Measurements from ENCODE around the gene CHD2. TPM values are rescaled to one million over a fixed set of nuclear protein-coding genes. Genes with fewer than 3 reads are reported as not detected.

Gene CHD2
- polyA plus RNA-seq, 1 experiment: 38.2 TPM

GRCh38 chr15:93072411-93073394 lies 172.6 kb downstream of the CHD2 start:
- Histone ChIP-seq H3K4me3 (ENCODE audit: low read depth, low read length) (peak overlapping the region; percentile 66), H3K36me3 (ENCODE audit: control insufficient read depth, insufficient read depth, low read length) (no peaks in the 10 kb centered on the region), H3K27me3 (ENCODE audit: control insufficient read depth, insufficient read depth, low read length) (peaks cover 13% of the 10 kb centered on the region)
- DNase-seq (ENCODE audit: low read depth): no peak
- TF ChIP-seq CTCF (IDR thresholded peaks at IDR 0.05; ENCODE audit: insufficient read depth, low read depth, low read length): 0 out of 2 replicates have a peak, but pooled peaks have one; percentile 0
- ChIA-PET CTCF (interaction anchor here (0.9 to 1.1 kb wide), 3 partner anchors 9 to 15 kb away, joined by 3 to 4 read pairs (median 3); no protein-coding TSS in a partner anchor), POLR2A (no interaction called here)

GRCh38 chr15:93073465-93073952 lies 173.4 kb downstream of the CHD2 start:
- no peak for DNase-seq (ENCODE audit: low read depth)
- ChIA-PET CTCF (interaction anchor here (0.9 kb wide), 1 partner anchor 14 kb away, joined by 4 read pairs; no protein-coding TSS in a partner anchor), POLR2A (no interaction called here)
- Histone ChIP-seq H3K36me3 (ENCODE audit: control insufficient read depth, insufficient read depth, low read length) (no peaks in the 10 kb centered on the region), H3K27me3 (ENCODE audit: control insufficient read depth, insufficient read depth, low read length) (peaks cover 13% of the 10 kb centered on the region), H3K4me3 (ENCODE audit: low read depth, low read length) (peak overlapping the region; percentile 23; the same call in 1 of the 2 replicates)
- no peak for TF ChIP-seq CTCF (IDR thresholded peaks at IDR 0.05; ENCODE audit: insufficient read depth, low read depth, low read length)

GRCh38 chr15:93074599-93074998 lies 174.5 kb downstream of the CHD2 start:
- no peaks in the 10 kb centered on the region for H3K36me3 ChIP-seq (ENCODE audit: control insufficient read depth, insufficient read depth, low read length)
- TF ChIP-seq CTCF (IDR thresholded peaks at IDR 0.05; ENCODE audit: insufficient read depth, low read depth, low read length): no peak
- no peak overlapping the region for H3K4me3 ChIP-seq (ENCODE audit: low read depth, low read length)
- no peak for DNase-seq (ENCODE audit: low read depth)
- peaks cover 13% of the 10 kb centered on the region for H3K27me3 ChIP-seq (ENCODE audit: control insufficient read depth, insufficient read depth, low read length)
- CTCF ChIA-PET: interaction anchor here (0.6 to 0.7 kb wide), 2 partner anchors 13 to 14 kb away, joined by 3 to 4 read pairs; partner anchors contain the start of gene RGMA
- POLR2A ChIA-PET: no interaction called here

GRCh38 chr15:93076217-93076616 lies 176.1 kb downstream of the CHD2 start:
- POLR2A ChIA-PET: no interaction called here
- TF ChIP-seq CTCF (IDR thresholded peaks at IDR 0.05; ENCODE audit: insufficient read depth, low read depth, low read length): no peak
- H3K27me3 ChIP-seq (ENCODE audit: control insufficient read depth, insufficient read depth, low read length): peaks cover 6% of the 10 kb centered on the region
- CTCF ChIA-PET: interaction anchor here (4.0 kb wide), 1 partner anchor 12 kb away, joined by 18 read pairs; the partner anchor contains the start of gene RGMA
- H3K36me3 ChIP-seq (ENCODE audit: control insufficient read depth, insufficient read depth, low read length): no peaks in the 10 kb centered on the region
- H3K4me3 ChIP-seq (ENCODE audit: low read depth, low read length): no peak overlapping the region
- DNase-seq (ENCODE audit: low read depth): no peak

GRCh38 chr15:93076875-93077274 lies 176.8 kb downstream of the CHD2 start:
- Histone ChIP-seq H3K27me3 (ENCODE audit: control insufficient read depth, insufficient read depth, low read length) (peaks cover 5% of the 10 kb centered on the region), H3K36me3 (ENCODE audit: control insufficient read depth, insufficient read depth, low read length) (no peaks in the 10 kb centered on the region), H3K4me3 (ENCODE audit: low read depth, low read length) (no peak overlapping the region)
- no peak for DNase-seq (ENCODE audit: low read depth)
- no peak for TF ChIP-seq CTCF (IDR thresholded peaks at IDR 0.05; ENCODE audit: insufficient read depth, low read depth, low read length)
- POLR2A ChIA-PET: no interaction called here
- CTCF ChIA-PET: interaction anchor here (1.1 to 4.0 kb wide), 3 partner anchors 9 to 1042 kb away, joined by 3 to 18 read pairs (median 4); partner anchors contain the start of gene RGMA

Measured in BJ (cell line).